T1000 (cell line): ENCODE data around the gene CPED1.

Experiments used
- DNase-seq: peaks from one replicate; lab custom pipeline; 2025; ENCODE audit warnings: mixed read lengths; lab: John Stamatoyannopoulos, UW

CPED1 gene

GRCh38 chr7:121151774-121152221 lies 163.3 kb downstream of the CPED1 start:
- DNase-seq = no peak

- DNase-seq = no peak
Observed at GRCh38 chr7:121153411-121153810, 164.9 kb downstream of the CPED1 start.

GRCh38 chr7:121153995-121154394 lies 165.5 kb downstream of the CPED1 start:
- DNase-seq = no peak

DNA sequence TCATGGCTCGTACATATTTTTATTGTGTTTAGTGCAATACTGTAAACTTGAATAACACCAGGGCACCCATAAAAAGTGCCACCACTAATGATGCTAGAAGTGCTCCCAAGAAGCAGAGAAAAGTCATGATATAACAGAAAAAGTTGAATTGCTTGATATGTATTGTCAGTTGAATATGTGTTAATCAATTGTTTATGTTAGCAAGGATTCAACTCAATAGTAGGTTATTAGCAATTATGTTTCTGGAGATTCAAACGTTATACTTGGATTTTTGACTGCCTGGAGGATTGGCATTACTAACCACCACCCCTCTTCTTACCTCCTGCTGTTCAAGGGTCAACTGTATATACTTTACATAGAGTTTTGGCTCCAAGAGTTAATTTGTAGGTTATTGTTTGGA lies 168.3 kb downstream of the CPED1 start:
- no peak for DNase-seq

GRCh38 chr7:121157341-121157751 lies 168.8 kb downstream of the CPED1 start:
- DNase-seq = no peak

GRCh38 chr7:121157885-121158590 lies 169.5 kb downstream of the CPED1 start:
- DNase-seq = no peak

DNA sequence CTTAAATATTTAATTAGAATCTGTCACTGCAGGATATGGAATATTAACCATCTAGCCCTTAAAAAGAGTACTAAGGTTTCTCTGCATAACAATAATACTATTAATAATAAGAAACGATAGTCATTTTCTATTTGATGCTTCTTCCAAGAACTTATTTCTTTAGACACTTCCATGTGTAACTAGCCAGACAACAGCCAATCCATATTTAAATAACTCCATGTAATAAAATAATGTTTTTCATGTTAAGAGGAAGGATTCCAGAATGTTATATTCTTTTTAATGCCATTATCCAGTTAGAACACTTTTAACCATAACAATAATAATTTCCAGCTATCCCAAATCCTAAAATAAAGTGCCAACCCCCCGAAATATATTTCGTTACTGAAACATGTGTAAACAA lies 170.2 kb downstream of the CPED1 start:
- DNase-seq = no peak

DNA sequence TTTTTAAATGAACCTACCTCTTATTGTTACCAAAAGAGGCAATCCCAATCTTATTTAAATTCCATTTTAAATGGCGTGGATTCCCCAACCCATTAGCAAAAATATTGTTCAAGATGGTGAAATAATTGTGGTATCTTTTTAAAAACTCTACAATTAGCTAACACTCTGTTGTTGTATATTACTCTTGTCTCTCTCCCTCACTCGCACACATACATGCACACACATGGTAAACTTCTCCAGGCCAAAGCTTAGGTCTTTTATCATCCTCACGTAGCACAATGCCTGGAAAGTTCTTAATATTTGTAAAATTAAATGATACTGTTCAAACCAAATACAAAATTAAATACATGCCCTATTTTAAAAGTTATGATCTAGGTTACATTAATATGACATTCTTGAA lies 171.0 kb downstream of the CPED1 start:
- no peak for DNase-seq

GRCh38 chr7:121160150-121161008 lies 171.9 kb downstream of the CPED1 start:
- DNase-seq = no peak

GRCh38 chr7:121163699-121164098 lies 175.2 kb downstream of the CPED1 start:
- DNase-seq = no peak

DNA sequence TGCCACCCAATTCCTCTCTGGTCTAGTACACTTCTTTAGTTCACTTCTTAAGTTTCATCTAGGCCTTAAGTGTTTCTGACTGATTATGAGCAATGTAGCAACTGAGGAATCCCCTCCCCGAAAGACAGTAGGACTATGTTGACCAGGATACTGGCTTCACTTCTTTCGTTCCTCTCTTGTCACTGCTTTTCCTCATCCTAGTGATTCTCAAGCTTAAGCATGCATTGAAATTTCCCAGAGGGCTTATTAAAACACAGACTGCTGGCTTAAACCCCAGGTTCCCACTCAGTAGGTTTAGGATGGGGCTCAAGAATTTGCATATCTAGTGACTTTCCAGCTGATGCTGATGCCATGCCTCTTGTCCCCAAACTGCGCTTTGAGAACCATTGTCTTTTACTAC lies 175.7 kb downstream of the CPED1 start:
- no peak for DNase-seq

DNA sequence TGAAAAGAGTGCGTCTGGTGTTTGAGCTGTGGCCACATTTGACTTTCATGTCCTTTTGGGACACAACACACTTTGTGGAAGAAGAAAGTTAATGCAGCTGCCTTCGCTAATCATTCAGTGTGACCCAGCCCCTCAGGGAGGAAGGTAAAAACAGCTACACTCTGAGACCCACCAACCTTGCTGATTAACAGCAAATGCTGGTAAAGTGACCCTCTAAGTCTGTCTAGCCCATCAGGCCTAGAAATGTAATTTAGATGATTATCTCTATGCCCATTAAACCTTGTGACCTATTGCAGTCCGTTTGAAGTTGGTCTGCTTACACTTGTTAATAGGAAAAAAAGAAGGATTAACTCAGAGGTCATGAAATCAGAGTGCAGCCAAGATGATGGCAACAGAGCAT lies 178.4 kb downstream of the CPED1 start:
- DNase-seq = no peak

- DNase-seq = no peak
Observed at GRCh38 chr7:121167971-121168370, 179.5 kb downstream of the CPED1 start.

DNA sequence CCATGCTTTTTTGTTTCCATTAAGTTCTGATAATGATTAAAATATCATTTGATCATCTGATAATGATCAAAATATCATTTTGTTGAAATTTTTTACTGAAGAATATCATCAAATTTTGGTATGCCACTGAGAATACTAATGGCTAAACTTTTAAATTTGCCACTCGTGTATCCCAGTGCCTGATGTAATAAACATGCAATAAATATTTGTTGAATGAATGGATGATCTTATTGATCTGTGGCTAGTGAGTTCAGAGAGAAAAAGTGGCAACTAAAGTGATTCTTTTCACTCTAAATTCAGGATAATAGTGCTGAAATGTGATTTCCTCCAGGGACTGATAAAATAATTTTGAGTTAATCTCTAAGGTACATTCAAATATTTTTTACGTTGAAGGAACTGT lies 181.0 kb downstream of the CPED1 start:
- DNase-seq = no peak

DNA sequence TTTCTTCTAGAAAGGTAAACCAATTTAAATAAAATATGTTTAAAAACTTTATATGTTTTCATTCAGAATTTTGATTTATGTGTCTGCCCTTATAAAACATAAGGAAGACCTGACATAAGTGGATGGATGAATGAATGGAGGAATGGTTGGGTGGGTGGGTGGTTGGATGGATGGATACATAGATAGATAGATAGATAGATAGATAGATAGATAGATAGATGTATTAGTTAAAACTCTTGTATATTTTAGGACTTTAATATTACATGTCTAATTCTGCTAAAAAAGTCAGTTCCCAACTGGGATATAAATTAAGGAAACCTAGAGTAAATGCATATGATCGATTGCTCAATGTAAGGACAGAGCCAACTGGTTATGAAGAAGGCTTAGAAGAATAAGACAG lies 184.0 kb downstream of the CPED1 start:
- DNase-seq = no peak

GRCh38 chr7:121175826-121176225 lies 187.3 kb downstream of the CPED1 start:
- DNase-seq = no peak

GRCh38 chr7:121178452-121178851 lies 189.9 kb downstream of the CPED1 start:
- no peak for DNase-seq

- DNase-seq = no peak
Observed at GRCh38 chr7:121178869-121179497, 190.5 kb downstream of the CPED1 start.

GRCh38 chr7:121180436-121181063 lies 192.0 kb downstream of the CPED1 start:
- no peak for DNase-seq

DNA sequence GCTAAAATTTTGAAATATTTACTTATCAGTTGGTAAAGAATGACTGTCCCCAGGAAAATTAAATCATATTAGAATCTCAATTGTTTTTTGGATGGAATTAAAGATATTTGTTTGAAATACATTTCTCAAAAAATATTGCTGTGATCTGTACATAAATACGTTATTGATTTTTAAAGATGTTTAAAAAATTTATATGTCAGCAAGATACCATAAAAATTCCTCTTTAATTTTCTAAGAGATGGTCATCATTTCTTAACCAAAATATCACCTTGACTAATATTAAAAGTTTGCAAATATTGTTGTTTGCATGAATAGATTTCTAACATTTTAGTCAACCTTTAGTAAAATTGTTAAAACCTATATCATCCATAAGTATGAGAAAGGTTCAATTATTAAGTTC lies 192.8 kb downstream of the CPED1 start:
- no peak for DNase-seq

- no peak for DNase-seq
Observed at GRCh38 chr7:121182281-121182680, 193.8 kb downstream of the CPED1 start.

DNA sequence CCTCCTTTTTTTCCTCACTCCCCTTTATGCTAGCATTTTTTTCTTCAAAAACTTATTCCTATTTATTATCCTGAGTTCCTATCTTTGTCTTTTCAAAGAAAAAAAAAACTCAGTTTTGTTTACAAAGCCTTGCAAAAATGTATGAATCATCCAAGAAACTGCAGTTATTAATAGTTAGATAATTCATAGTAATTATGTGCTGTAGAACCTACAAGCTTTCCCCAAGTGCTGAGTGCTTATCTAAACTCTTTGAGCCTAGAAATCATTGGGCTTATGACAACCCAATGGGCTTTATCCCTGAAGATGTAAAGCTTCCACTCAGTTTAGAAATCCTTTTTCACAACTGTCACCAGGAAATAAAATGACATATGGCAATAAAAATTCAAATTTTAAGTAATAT lies 194.4 kb downstream of the CPED1 start:
- DNase-seq = no peak
